HG02870 (cell line): ENCODE measurements around the gene ADCY2.
A peak's percentile ranks its signal among the peaks of the same experiment; 100 is the strongest.

Experiments
- ATAC-seq: cut with Tn5 transposase; IDR thresholded peaks from one replicate; pipeline ENCODE4 v1.9.1; 2021; ENCODE audit warnings: mild to moderate bottlenecking, moderate library complexity; ENCODE audit not compliant: unreplicated experiment

Gene ADCY2

GRCh38 chr5:7855611-7856010 lies 459.7 kb downstream of the ADCY2 start:
- ATAC-seq = no peak

DNA sequence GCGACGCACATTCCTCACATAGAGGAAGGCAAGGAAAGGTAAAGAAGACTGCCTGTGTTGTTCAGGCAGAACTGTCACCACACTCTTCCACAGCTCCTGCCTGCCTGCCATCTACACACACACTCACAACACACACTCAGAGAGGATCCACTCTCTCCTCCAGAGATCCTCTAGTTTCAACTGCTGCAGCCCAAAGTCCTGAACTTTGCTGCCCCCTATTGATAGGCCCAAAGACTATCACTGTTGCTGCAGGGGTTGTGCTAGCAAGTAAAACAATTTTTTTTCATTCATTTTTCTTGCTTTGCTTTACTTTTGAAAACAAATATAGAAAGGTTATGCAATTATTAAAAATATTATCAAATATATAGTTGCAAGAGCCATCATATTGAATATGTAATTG lies 460.9 kb downstream of the ADCY2 start:
- ATAC-seq = no peak

GRCh38 chr5:7857361-7857760 lies 461.4 kb downstream of the ADCY2 start:
- ATAC-seq = no peak

GRCh38 chr5:7857926-7858632 lies 462.1 kb downstream of the ADCY2 start:
- peak; percentile 54 for ATAC-seq

DNA sequence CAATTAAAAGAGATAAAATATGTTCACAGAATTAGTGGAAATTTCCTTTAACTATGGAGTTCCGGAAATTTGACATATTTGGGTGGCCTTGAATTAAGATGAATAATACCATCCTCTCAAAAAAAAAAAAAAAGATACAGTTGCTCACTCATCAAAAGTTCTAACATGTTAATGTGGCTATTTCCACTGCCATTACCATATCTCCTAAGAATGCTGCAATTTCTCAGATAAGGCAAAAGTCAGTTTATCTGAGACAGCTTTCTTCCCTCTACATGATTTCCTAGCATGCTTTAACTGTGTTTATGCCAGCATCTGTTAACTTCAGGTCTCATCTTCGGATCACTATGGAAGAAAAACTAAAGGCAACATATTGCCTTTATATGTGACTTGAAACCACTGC lies 470.3 kb downstream of the ADCY2 start:
- ATAC-seq = no peak

DNA sequence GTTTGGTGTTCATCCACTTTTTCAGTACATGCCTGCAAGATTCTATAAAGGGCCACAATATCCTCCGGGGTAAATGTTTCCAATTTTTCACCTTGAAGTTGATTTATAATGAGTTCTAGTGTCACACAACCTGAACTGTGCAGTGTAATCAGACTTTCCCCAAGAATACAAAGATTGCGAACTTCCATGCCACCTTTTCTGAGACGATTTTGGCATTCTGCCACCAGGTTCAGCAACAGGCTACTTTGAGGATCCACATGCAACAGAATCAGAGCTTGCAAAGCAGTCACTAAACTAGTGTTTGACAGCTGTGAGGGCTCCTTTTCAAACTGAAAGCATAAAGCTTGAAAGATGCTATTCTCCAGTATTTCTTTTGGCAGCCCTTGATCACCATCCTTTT lies 471.3 kb downstream of the ADCY2 start:
- ATAC-seq = no peak

GRCh38 chr5:7868427-7868772 lies 472.5 kb downstream of the ADCY2 start:
- no peak for ATAC-seq

DNA sequence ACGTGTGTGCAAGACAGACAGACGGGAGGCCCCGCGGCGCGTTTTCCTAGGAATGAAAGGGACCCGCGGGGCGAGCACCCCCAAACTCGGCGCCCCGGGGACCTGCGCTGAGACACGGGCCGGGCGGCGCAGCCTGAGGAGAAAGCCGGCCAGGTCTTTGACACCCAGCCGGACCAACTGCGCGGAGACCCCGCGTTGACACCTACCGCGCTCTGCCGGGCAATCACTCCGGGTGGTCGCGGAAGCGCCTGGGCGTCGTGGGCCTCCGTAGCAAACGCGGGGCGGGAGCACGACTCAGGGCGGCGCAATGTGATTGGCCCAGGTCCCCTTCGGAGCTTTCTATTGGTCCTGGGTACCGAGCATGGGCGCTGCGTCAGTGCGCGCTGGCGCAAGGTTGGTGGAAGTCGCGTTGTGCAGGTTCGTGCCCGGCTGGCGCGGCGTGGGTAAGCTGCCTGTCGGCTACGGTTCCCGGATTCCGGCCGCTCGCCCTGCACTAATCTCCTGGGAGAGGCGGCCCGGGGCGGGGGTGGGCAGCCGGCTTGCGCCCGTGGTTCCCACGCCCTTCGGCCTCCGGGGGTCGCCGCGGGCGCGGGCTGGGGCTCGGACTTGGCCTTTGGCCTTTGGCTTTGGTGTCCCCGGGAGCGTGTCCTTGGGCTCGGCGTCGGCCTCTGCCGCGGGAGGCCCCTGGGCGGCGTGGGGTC lies 473.0 kb downstream of the ADCY2 start, which contains the start of the genes FASTKD3 and MTRR:
Gene FASTKD3 (minus strand): TSS at position 259 of the 701 bp plus-strand sequence. CDS start 948 bp downstream, outside the sequence.
Gene MTRR (plus strand): TSS at position 376 of the 701 bp plus-strand sequence. CDS start 1,647 bp downstream, outside the sequence.
- ATAC-seq = peak; percentile 90

- ATAC-seq = peak; percentile 9
These were observed 473.7 kb downstream of the ADCY2 start for GRCh38 chr5:7869474-7870136.

- ATAC-seq = peak; percentile 35
These were observed 475.7 kb downstream of the ADCY2 start for GRCh38 chr5:7871653-7872052.

- ATAC-seq = no peak
These were observed 476.7 kb downstream of the ADCY2 start for GRCh38 chr5:7872517-7873130.

DNA sequence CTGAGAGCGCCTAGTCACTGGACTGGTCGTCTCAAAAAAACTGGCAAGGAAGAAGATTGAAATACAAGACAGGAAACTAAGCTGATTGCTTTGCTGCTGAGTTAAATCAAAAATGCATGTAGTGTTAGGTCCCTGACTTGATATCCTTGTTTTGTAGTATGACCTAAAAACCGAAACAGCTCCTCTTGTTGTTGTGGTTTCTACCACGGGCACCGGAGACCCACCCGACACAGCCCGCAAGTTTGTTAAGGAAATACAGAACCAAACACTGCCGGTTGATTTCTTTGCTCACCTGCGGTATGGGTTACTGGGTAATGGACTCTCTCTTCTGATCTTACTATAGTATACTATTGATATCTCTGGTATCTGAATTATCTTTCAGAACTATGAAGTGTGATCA lies 477.3 kb downstream of the ADCY2 start:
- ATAC-seq = peak; percentile 24

DNA sequence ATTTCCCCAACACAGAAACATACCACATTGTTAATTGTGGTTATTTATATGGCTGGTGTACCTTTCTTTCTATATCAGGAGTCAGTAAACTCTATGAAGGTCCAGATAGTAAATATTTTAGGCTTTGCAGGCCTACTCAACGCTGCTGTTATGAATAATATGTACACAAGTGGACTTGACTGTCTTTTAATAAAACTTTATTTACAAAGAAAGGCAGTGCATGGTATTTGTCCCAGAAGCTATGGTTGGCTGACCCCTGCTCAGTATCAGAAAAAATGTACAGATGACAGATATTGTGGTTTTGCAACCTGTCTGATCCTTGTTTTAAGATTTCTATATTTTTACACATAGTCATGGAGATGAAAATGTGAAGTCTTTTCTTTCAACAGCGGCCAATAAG lies 478.7 kb downstream of the ADCY2 start:
- ATAC-seq = no peak

DNA sequence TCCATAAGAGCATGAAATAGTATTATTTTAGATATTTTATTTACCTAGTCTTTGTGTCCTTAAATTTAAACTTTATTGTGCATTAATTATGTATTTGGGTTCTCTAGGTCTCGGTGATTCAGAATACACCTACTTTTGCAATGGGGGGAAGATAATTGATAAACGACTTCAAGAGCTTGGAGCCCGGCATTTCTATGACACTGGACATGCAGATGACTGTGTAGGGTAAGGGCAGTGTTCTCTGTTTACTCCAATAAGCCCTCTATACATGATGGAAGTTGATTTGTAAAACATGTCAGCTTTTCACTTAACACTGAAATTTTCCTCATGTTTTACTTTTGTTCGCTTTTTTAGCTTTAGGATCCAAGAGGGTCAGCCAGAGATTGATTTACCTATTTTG lies 479.2 kb downstream of the ADCY2 start:
- ATAC-seq = no peak

- peak; percentile 41 for ATAC-seq
These were observed 480.9 kb downstream of the ADCY2 start for GRCh38 chr5:7876867-7877266.

DNA sequence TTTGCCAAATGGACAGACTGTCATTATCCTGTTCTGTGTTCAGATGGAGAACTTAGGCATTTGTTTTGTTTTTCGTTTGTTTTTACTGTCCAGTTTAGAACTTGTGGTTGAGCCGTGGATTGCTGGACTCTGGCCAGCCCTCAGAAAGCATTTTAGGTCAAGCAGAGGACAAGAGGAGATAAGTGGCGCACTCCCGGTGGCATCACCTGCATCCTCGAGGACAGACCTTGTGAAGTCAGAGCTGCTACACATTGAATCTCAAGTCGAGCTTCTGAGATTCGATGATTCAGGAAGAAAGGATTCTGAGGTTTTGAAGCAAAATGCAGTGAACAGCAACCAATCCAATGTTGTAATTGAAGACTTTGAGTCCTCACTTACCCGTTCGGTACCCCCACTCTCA lies 481.9 kb downstream of the ADCY2 start:
- ATAC-seq = no peak

GRCh38 chr5:7878381-7878873 lies 482.5 kb downstream of the ADCY2 start:
- ATAC-seq = peak; percentile 96
